Liver (tissue), 9 donors: Measurements from ENCODE around the gene C3. TPM values are rescaled to one million over a fixed set of nuclear protein-coding genes. Genes with fewer than 3 reads are reported as not detected.

Source experiments
- DNase-seq: peaks from one replicate; pipeline ENCODE4 v3.0.0-alpha.2; 2017; ENCODE audit warnings: low spot score
- H3K27ac ChIP-seq, 2 donors: one replicate each; pipeline ENCODE4 v1.7.0; 2013; ENCODE audit warnings: inconsistent platforms in 2 of 2, low read length in 2 of 2, control low read depth in 1 of 2, low read depth in 1 of 2, mild to moderate bottlenecking in 1 of 2
- H3K27me3 ChIP-seq, 4 donors: one replicate each; pipeline versions ENCODE4 v1.6.1 to v1.7.0; 2013; ENCODE audit warnings: low read length in 3 of 4, inconsistent platforms in 1 of 4, mild to moderate bottlenecking in 1 of 4, moderate library complexity in 1 of 4; ENCODE audit not compliant: control insufficient read depth in 4 of 4, insufficient read depth in 4 of 4
- H3K36me3 ChIP-seq, 4 donors: one replicate each; pipeline versions ENCODE4 v1.6.1 to v1.7.0; 2013; ENCODE audit warnings: low read length in 3 of 4, mild to moderate bottlenecking in 3 of 4, low read depth in 1 of 4, moderate library complexity in 1 of 4; ENCODE audit not compliant: control insufficient read depth in 4 of 4, insufficient read depth in 3 of 4
- H3K4me1 ChIP-seq, 4 donors: one replicate each; pipeline versions ENCODE4 v1.6.1 to v1.7.0; 2013; ENCODE audit warnings: low read length in 3 of 4, mild to moderate bottlenecking in 3 of 4, moderate library complexity in 1 of 4; ENCODE audit not compliant: control insufficient read depth in 4 of 4, insufficient read depth in 4 of 4
- H3K4me3 ChIP-seq, 3 donors: one replicate each; pipeline versions ENCODE4 v1.6.1 to v1.7.0; 2013; ENCODE audit warnings: low read length in 3 of 3, control low read depth in 1 of 3, low read depth in 1 of 3, mild to moderate bottlenecking in 1 of 3
- H3K9ac ChIP-seq, 2 donors: one replicate each; pipeline ENCODE4 v1.7.0; 2013; ENCODE audit warnings: low read length in 2 of 2, mild to moderate bottlenecking in 2 of 2, moderate library complexity in 2 of 2, control low read depth in 1 of 2, low read depth in 1 of 2
- H3K9me3 ChIP-seq, 4 donors: one replicate each; pipeline versions ENCODE4 v1.6.1 to v1.7.0; 2013; ENCODE audit warnings: low read length in 3 of 4; ENCODE audit not compliant: control insufficient read depth in 4 of 4
- ATF3 ChIP-seq: IDR thresholded peaks from 2 replicates; pipeline ENCODE4 v1.6.1; 2016; ENCODE audit warnings: antibody characterized with exemption
- CTCF ChIP-seq: fragments of 150-350 bp; IDR thresholded peaks from 2 replicates; pipeline ENCODE4 v1.5.1; 2017; ENCODE audit warnings: improper control_type of control experiment, low read depth, low read length; ENCODE audit not compliant: missing input control
- FOXA1 ChIP-seq: IDR thresholded peaks from 2 replicates; pipeline ENCODE4 v1.6.1; 2016; ENCODE audit warnings: antibody characterized with exemption
- HNF4A ChIP-seq, 2 donors: conservative IDR thresholded peaks; 2 replicates each; pipeline ENCODE4 v1.6.1; 2016; ENCODE audit warnings: antibody characterized with exemption in 2 of 2, mild to moderate bottlenecking in 2 of 2
- JUND ChIP-seq, 2 donors: IDR thresholded peaks; 2 replicates each; pipeline ENCODE4 v1.6.1; 2016; ENCODE audit warnings: antibody characterized with exemption in 2 of 2
- MAX ChIP-seq: IDR thresholded peaks from 2 replicates; pipeline ENCODE4 v1.6.1; 2016; ENCODE audit warnings: antibody characterized with exemption
- NR2F2 ChIP-seq: IDR thresholded peaks from 2 replicates; pipeline ENCODE4 v1.6.1; 2016; ENCODE audit warnings: antibody characterized with exemption
- RAD21 ChIP-seq, 2 donors: IDR thresholded peaks; 2 replicates each; pipeline ENCODE4 v1.6.1; 2016; ENCODE audit warnings: antibody characterized with exemption in 2 of 2, mild to moderate bottlenecking in 2 of 2
- REST ChIP-seq: IDR thresholded peaks from 2 replicates; pipeline ENCODE4 v1.6.1; 2016; ENCODE audit warnings: antibody characterized with exemption, mild to moderate bottlenecking
- RXRA ChIP-seq, 2 donors: IDR thresholded peaks; 2 replicates each; pipeline ENCODE4 v1.6.1; 2017 to 2018; ENCODE audit warnings: antibody characterized with exemption in 2 of 2, mild to moderate bottlenecking in 1 of 2
- SP1 ChIP-seq: IDR thresholded peaks from 2 replicates; pipeline ENCODE4 v1.6.1; 2018; ENCODE audit warnings: antibody characterized with exemption, mild to moderate bottlenecking
- ZBTB33 ChIP-seq: IDR thresholded peaks from 2 replicates; pipeline ENCODE4 v1.6.1; 2016; ENCODE audit warnings: antibody characterized with exemption
- WGBS: extraction: QIAGEN DNeasy Blood & Tissue Kit; methylation state at CpG from one replicate; pipeline ENCODE4 v1.1.7; 2013; 5-methylcytosine and 5-hydroxymethylcytosine counted together
- polyA plus RNA-seq, 2 donors: library from polyadenylated mRNA; stranded (reverse) in 1 of 2; unstranded in 1 of 2; fragments of 200-250 nt in 1 of 2; fragments of >200 nt in 1 of 2; fragmentation: Nextera tagmentation in 1 of 2; extraction: Ambion mirVana in 1 of 2; gene quantifications; one replicate each; pipeline versions ENCODE4 v1.2.1 to v1.2.3, GENCODE V29; 2013 to 2015
- total RNA-seq, 2 donors: library from RNA; depleted of rRNA; stranded (reverse); fragments of >200 nt; gene quantifications; one replicate each; pipeline ENCODE4 v1.2.3, GENCODE V29; 2014
- donor health status: healthy.
- donor health status: healthy.
- donor health status: healthy.
- donor health status: healthy.
- donor health status: healthy.

Gene C3
- total and polyA plus RNA-seq, 4 donors = 4,543 to 9,349 (median 8,015) TPM

- Histone ChIP-seq H3K4me1 (peaks cover 0 to 7% (median 0%) of the 10 kb centered on the region in 4 donors), H3K9me3 (no peaks in the 10 kb centered on the region), H3K9ac (no peak overlapping the region), H3K36me3 (peaks cover 38 to 96% (median 92%) of the 10 kb centered on the region in 4 donors), H3K27ac (no peak overlapping the region), H3K27me3 (no peaks in the 10 kb centered on the region), H3K4me3 (no peak overlapping the region)
- TF ChIP-seq MAX (no peak), HNF4A (conservative IDR thresholded peaks at IDR 0.05) (no peak)
- WGBS = 52% methylated on average over 3 of the region's 3 CpGs
- DNase-seq = no peak
These were observed 37.8 kb downstream of the C3 start for GRCh38 chr19:6682607-6683128.

- no peak for DNase-seq
- H3K9me3 ChIP-seq = no peaks in the 10 kb centered on the region
- TF ChIP-seq SP1 = no peak
- TF ChIP-seq JUND (IDR thresholded peaks at IDR 0.05) = no peak
- TF ChIP-seq RXRA (IDR thresholded peaks at IDR 0.05) = no peak
- TF ChIP-seq ZBTB33 = no peak
- H3K9ac ChIP-seq = no peak overlapping the region
- H3K4me3 ChIP-seq = no peak overlapping the region
- peaks cover 0 to 3% (median 0%) of the 10 kb centered on the region in 4 donors for H3K4me1 ChIP-seq
- peaks cover 33 to 93% (median 88%) of the 10 kb centered on the region in 4 donors for H3K36me3 ChIP-seq
- H3K27ac ChIP-seq = no peak overlapping the region
- no peaks in the 10 kb centered on the region for H3K27me3 ChIP-seq
- 94% methylated on average over 1 of the region's 1 CpG for WGBS
These were observed 40.3 kb downstream of the C3 start for GRCh38 chr19:6680141-6680540.

- Histone ChIP-seq H3K9ac (no peak overlapping the region), H3K27me3 (no peaks in the 10 kb centered on the region), H3K4me3 (no peak overlapping the region), H3K27ac (peak overlapping the region; percentile 4 to 32), H3K36me3 (peaks cover 28 to 91% (median 86%) of the 10 kb centered on the region in 4 donors), H3K4me1 (peaks cover 0 to 6% (median 0%) of the 10 kb centered on the region in 4 donors), H3K9me3 (no peaks in the 10 kb centered on the region)
- no peak for TF ChIP-seq ATF3
- no peak for TF ChIP-seq ZBTB33
- TF ChIP-seq MAX = no peak
- TF ChIP-seq RAD21 (IDR thresholded peaks at IDR 0.05) = no peak
- TF ChIP-seq FOXA1 = no peak
- TF ChIP-seq CTCF = no peak
- TF ChIP-seq REST = no peak
- no peak for TF ChIP-seq RXRA (IDR thresholded peaks at IDR 0.05)
- TF ChIP-seq JUND (IDR thresholded peaks at IDR 0.05) = no peak
- TF ChIP-seq NR2F2 = no peak
- DNase-seq = no peak
- WGBS = 76% methylated on average over 8 of the region's 8 CpGs
These were observed 41.3 kb downstream of the C3 start for GRCh38 chr19:6679139-6679538.
